ENCODE measurements around the gene CHRM2. TPM values are rescaled to one million over a fixed set of nuclear protein-coding genes. Genes with fewer than 3 reads are reported as not detected.
A peak's percentile ranks its signal among the peaks of the same experiment; 100 is the strongest.

The CHRM2 gene
- total and polyA plus RNA-seq, 8 donors = 0.19 to 50.9 (median 4.9) TPM; not detected in 1

DNA sequence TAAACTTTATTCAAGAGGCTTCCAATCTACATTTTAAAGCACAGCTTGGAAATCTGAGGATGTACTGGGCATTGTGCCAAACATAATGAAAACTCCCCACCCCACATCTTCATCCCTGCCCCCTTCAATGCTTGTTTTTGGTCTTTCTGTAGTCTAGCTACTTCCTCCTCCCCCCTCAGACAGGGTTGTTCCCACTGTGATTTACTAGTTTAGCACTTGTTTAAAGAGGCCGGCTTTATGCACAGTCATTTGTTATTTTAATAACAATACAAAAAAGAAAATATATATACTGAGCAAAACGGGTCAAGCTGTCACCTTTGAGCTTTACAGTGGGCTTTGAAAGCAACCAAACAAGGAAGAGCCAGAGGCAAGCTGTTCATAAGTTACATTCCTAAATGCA is 132.6 kb downstream of the CHRM2 start:
- intact Hi-C loops (cut with DNase I; ENCODE audit: low total_unique reads) = no loop called here
- Histone ChIP-seq H3K4me1 (peaks cover 2 to 32% (median 13%) of the 10 kb centered on the region in 4 donors), H3K9me3 (no peaks in the 10 kb centered on the region), H3K27ac (peak overlapping the region in 1 of 5 donors; percentile 51), H3K4me3 (no peak overlapping the region), H3K36me3 (no peaks in the 10 kb centered on the region), H3K27me3 (no peaks in the 10 kb centered on the region)
- WGBS, 5 donors = 17 to 40% (median 28%) methylated on average over 2 of the region's 2 CpGs
- peak in 1 of 2 donors; percentile 27 for DNase-seq
- TF ChIP-seq, protein P1, sequence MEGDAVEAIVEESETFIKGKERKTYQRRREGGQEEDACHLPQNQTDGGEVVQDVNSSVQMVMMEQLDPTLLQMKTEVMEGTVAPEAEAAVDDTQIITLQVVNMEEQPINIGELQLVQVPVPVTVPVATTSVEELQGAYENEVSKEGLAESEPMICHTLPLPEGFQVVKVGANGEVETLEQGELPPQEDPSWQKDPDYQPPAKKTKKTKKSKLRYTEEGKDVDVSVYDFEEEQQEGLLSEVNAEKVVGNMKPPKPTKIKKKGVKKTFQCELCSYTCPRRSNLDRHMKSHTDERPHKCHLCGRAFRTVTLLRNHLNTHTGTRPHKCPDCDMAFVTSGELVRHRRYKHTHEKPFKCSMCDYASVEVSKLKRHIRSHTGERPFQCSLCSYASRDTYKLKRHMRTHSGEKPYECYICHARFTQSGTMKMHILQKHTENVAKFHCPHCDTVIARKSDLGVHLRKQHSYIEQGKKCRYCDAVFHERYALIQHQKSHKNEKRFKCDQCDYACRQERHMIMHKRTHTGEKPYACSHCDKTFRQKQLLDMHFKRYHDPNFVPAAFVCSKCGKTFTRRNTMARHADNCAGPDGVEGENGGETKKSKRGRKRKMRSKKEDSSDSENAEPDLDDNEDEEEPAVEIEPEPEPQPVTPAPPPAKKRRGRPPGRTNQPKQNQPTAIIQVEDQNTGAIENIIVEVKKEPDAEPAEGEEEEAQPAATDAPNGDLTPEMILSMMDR (IDR thresholded peaks at IDR 0.05) = no peak

DNA sequence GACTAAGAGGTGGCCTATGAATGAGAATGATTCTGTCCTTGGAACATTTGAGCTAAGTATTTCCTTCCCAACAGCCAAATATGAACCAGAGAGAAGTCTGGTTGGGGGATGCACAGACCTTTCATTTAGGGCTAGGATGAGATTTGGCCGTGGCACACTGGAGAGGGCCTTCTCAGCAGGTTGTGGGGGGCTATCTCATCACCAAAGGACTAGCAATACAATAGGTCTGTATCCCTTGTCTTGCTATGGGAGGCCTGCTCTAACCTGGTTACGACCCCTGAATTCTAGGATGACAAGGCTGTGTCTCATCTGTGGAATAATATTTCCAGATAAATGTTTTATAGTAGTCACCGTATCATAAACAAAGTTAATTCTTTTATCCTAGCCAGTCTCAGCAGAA is 133.0 kb downstream of the CHRM2 start:
- no peaks in the 10 kb centered on the region for H3K36me3 ChIP-seq
- H3K9me3 ChIP-seq = no peaks in the 10 kb centered on the region
- 69 to 82% (median 75%) methylated on average over 3 of the region's 3 CpGs for WGBS, 5 donors
- H3K4me3 ChIP-seq = no peak overlapping the region
- peak overlapping the region in 1 of 5 donors; percentile 51 for H3K27ac ChIP-seq
- DNase-seq = no peak
- intact Hi-C loops (cut with DNase I; ENCODE audit: low total_unique reads) = no loop called here
- peaks cover 4 to 36% (median 15%) of the 10 kb centered on the region in 4 donors for H3K4me1 ChIP-seq
- no peaks in the 10 kb centered on the region for H3K27me3 ChIP-seq
- TF ChIP-seq POLR2A (IDR thresholded peaks at IDR 0.05) = no peak
- TF ChIP-seq EP300 (IDR thresholded peaks at IDR 0.05) = no peak
- TF ChIP-seq POLR2AphosphoS5 (IDR thresholded peaks at IDR 0.05) = no peak
- TF ChIP-seq, protein P1 (IDR thresholded peaks at IDR 0.05) = no peak

DNA sequence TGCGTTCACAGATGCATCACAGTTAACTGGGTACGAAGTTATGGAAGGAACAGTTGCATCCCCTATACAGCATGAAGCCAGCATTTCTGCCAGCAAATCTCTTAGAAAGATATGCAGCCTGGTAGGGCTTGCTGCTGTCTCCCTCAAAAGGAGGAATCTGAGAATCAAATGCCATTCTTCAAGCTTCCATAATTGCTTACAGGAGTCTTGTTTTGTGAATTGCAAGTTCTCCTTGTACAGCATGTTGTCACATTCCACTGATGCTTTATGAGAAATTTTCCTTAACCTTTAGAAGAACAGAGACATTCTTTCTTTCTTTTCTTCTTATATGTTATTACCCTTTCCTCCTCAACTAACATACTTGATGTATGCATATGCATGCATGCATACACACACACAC is 134.6 kb downstream of the CHRM2 start:
- intact Hi-C loops (cut with DNase I; ENCODE audit: low total_unique reads) = no loop called here
- H3K9me3 ChIP-seq = no peaks in the 10 kb centered on the region
- TF ChIP-seq POLR2A (IDR thresholded peaks at IDR 0.05) (no peak), POLR2AphosphoS5 (IDR thresholded peaks at IDR 0.05) (no peak), EP300 (IDR thresholded peaks at IDR 0.05) (no peak)
- TF ChIP-seq, protein P1 (IDR thresholded peaks at IDR 0.05) = no peak
- H3K4me3 ChIP-seq = no peak overlapping the region
- DNase-seq = no peak
- no peak overlapping the region for H3K27ac ChIP-seq
- no peaks in the 10 kb centered on the region for H3K27me3 ChIP-seq
- WGBS, 5 donors = 68 to 94% (median 83%) methylated on average over 2 of the region's 2 CpGs
- no peaks in the 10 kb centered on the region for H3K36me3 ChIP-seq
- H3K4me1 ChIP-seq = peaks cover 4 to 48% (median 20%) of the 10 kb centered on the region in 4 donors

DNA sequence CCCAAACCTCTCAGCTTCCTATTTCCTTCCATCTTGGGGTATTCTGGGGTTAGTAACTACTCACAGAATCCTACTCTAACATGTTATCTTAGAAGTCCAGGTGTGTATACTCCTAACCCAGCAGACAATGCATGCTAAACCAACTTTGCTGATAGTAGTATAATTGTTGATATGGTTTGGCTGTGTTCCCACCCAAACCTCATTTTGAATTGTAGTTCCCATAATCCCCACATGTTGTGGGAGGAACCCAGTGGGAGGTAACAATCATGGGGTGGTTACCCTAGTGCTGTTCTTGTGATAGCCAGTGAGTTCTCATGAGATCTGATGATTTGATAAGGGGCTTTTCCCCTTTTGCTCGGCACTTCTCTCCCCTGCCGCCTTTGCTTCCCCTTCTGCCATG is 135.1 kb downstream of the CHRM2 start:
- intact Hi-C loops (cut with DNase I; ENCODE audit: low total_unique reads) = no loop called here

More for the DNA sequence above, 135.1 kb downstream of the CHRM2 start:
- Histone ChIP-seq H3K4me3 (no peak overlapping the region), H3K36me3 (no peaks in the 10 kb centered on the region), H3K4me1 (peaks cover 4 to 48% (median 21%) of the 10 kb centered on the region in 4 donors), H3K9me3 (no peaks in the 10 kb centered on the region), H3K27ac (no peak overlapping the region), H3K27me3 (no peaks in the 10 kb centered on the region)
- DNase-seq = peak in 1 of 2 donors; percentile 13
- WGBS, 5 donors = 59 to 78% (median 63%) methylated on average over 2 of the region's 2 CpGs
- TF ChIP-seq POLR2AphosphoS5 (IDR thresholded peaks at IDR 0.05) = no peak
- TF ChIP-seq, protein P1 (IDR thresholded peaks at IDR 0.05) = no peak
- no peak for TF ChIP-seq POLR2A (IDR thresholded peaks at IDR 0.05)
